DOHH2 (cell line): ENCODE measurements around the gene ST7.

Experiments
- CTCF ChIP-seq: fragments of 200-600 bp; sonication (generic); IDR thresholded peaks from one replicate; pipeline ENCODE4 v1.5.1; 2014; ENCODE audit warnings: antibody characterized with exemption, mild to moderate bottlenecking, low read depth, low read length; ENCODE audit not compliant: poor library complexity, severe bottlenecking
- EZH2phosphoT487 ChIP-seq: fragments of 200-600 bp; sonication (generic); IDR thresholded peaks from 2 replicates; pipeline ENCODE4 v1.6.1; 2017; ENCODE audit warnings: borderline replicate concordance, mild to moderate bottlenecking, antibody characterized with exemption, low read length, moderate library complexity, mixed read lengths

DNA sequence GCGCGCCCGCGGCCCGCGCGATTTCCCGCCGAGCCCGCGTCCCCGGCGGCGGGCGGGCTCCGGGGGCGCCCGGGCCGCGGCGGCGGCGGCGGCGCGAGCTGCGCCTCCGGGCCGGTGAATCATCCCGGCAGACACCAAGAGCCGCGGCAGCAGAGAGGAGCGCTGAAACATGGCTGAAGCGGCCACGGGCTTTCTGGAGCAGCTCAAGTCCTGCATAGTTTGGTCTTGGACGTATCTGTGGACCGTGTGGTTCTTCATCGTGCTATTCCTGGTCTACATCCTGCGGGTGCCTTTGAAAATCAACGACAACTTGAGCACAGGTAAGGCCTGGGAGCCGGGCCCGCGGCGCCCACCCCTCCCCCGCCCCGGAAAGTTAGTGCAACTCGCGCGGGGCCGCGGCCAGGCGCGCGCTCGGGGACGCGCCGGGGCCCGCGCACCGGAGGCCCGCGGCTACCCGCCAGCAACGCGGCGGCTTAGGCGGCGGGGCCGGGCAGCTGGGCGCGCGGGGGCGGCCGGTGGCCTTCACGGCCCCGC, at the start of gene ST7:
- TF ChIP-seq CTCF (no peak), EZH2phosphoT487 (no peak)
